ENCODE data around the gene MRPL24. TPM values are rescaled to one million over a fixed set of nuclear protein-coding genes. Genes with fewer than 3 reads are reported as not detected.

Gene MRPL24
- total and polyA plus RNA-seq, 2 of the 8 experiments (the other 6 are each of a cell fraction or from before 2014, with no cell fraction given): 29.7 to 35.2 TPM

- no peak overlapping the region for H3K14ac ChIP-seq (ENCODE audit: insufficient read length)
- no peaks in the 10 kb centered on the region for H3K23me2 ChIP-seq (ENCODE audit: low read depth, low read length)
- peaks cover 0 to 12% (median 3%) of the 10 kb centered on the region in 4 experiments; a peak in 4 of 8 replicates for H3K36me3 ChIP-seq (ENCODE audit: control insufficient read depth in 2 of 4, insufficient read depth in 4 of 4, low read length in 3 of 4)
- H3K9ac ChIP-seq (replicated peaks in 1 of 4; ENCODE audit: extremely low read depth in 1 of 4, low read depth in 3 of 4, low read length in 3 of 4): no peak overlapping the region
- FAIRE-seq: no peak
- H2BK15ac ChIP-seq (ENCODE audit: low read length): no peak overlapping the region
- H3K4me2 ChIP-seq (ENCODE audit: insufficient read depth in 1 of 2, low read depth in 2 of 2, low read length in 2 of 2): no peak overlapping the region
- no peak overlapping the region for H3K23ac ChIP-seq (ENCODE audit: insufficient read length)
- H4K8ac ChIP-seq (ENCODE audit: extremely low read depth, insufficient read depth, low read length): no peak overlapping the region
- H3K4ac ChIP-seq (replicated peaks; ENCODE audit: insufficient read length, low read depth, low read length): no peak overlapping the region
- H3K79me2 ChIP-seq (ENCODE audit: control insufficient read depth in 1 of 2, insufficient read depth in 2 of 2, low read length in 2 of 2): peaks cover 11 to 87% of the 10 kb centered on the region in 2 experiments
- H4K5ac ChIP-seq (ENCODE audit: insufficient read length, low read depth, low read length): no peak overlapping the region
- ChIA-PET CTCF (ENCODE audit: partially characterized antibody) (interaction anchor here (0.9 to 4.8 kb wide), 7 partner anchors 18 to 114 kb away, joined by 3 to 20 read pairs (median 3); no protein-coding TSS in a partner anchor), POLR2A (ENCODE audit: partially characterized antibody) (interaction anchor here (1.0 to 1.1 kb wide), 2 partner anchors 8 to 30 kb away, joined by 3 to 5 read pairs; no protein-coding TSS in a partner anchor)
- H3K4me1 ChIP-seq (replicated peaks in 1 of 4; ENCODE audit: control insufficient read depth in 3 of 4, insufficient read depth in 4 of 4, low read length in 3 of 4): no peaks in the 10 kb centered on the region
- H3K56ac ChIP-seq (replicated peaks; ENCODE audit: insufficient read length, low read depth, low read length): no peak overlapping the region
- 97% methylated on average over 1 of the region's 1 CpG; no CpG with 5 or more reads in 1 of the 2 experiments for WGBS, 2 experiments (ENCODE audit: extremely low coverage in 1 of 2, insufficient coverage in 1 of 2, insufficient read length in 1 of 2, insufficient replicate concordance in 2 of 2, low coverage in 1 of 2, low lambda C conversion rate in 2 of 2, missing lambda C conversion rate in 1 of 2)
- no peak overlapping the region for H2BK5ac ChIP-seq (ENCODE audit: low read depth, low read length)
- H2AFZ ChIP-seq (ENCODE audit: low read length): no peak overlapping the region
- no peak overlapping the region for H2BK12ac ChIP-seq (ENCODE audit: low read depth, low read length)
- H2BK120ac ChIP-seq (replicated peaks; ENCODE audit: low read depth, low read length): no peak overlapping the region
- no peak overlapping the region for H3K4me3 ChIP-seq (ENCODE audit: extremely low read depth in 1 of 4, insufficient read depth in 2 of 4, low read depth in 3 of 4, low read length in 4 of 4)
- H2BK20ac ChIP-seq (ENCODE audit: low read length): no peak overlapping the region
- no peaks in the 10 kb centered on the region for H3K27me3 ChIP-seq (replicated peaks in 1 of 4; ENCODE audit: control insufficient read depth in 3 of 4, extremely low read depth in 1 of 4, insufficient read depth in 3 of 4, low read length in 3 of 4)
- no peak overlapping the region for H2AK5ac ChIP-seq (ENCODE audit: low read depth, low read length)
- no peak for DNase-seq (ENCODE audit: low read depth in 1 of 2, low spot score in 2 of 2)
- H3K27ac ChIP-seq (ENCODE audit: low read depth, low read length): no peak overlapping the region
- no peaks in the 10 kb centered on the region for H3K9me3 ChIP-seq (ENCODE audit: insufficient read depth in 2 of 2, low read depth in 1 of 2, low read length in 1 of 2)
- no peak overlapping the region for H4K91ac ChIP-seq (replicated peaks; ENCODE audit: insufficient read length, low read length)
- H3K18ac ChIP-seq (ENCODE audit: extremely low read depth, low read length): no peak overlapping the region
- peaks cover 11% of the 10 kb centered on the region; the same call in 1 of the 2 replicates for H3K79me1 ChIP-seq (ENCODE audit: low read depth, low read length)
- H4K20me1 ChIP-seq (replicated peaks in 1 of 2; ENCODE audit: control insufficient read depth in 1 of 2, insufficient read depth in 2 of 2, low read length in 2 of 2): peaks cover 4 to 17% of the 10 kb centered on the region in 2 experiments
- TF ChIP-seq RFX5 (IDR thresholded peaks at IDR 0.05; ENCODE audit: borderline replicate concordance, low read depth, low read length): no peak
- no peak for TF ChIP-seq CTBP2 (IDR thresholded peaks at IDR 0.05; ENCODE audit: borderline replicate concordance, insufficient read depth, insufficient read length, low read length)
- TF ChIP-seq TEAD4 (IDR thresholded peaks at IDR 0.05; ENCODE audit: low read depth, low read length): no peak
- TF ChIP-seq FOSL1 (IDR thresholded peaks at IDR 0.05; ENCODE audit: insufficient read depth, low read depth, low read length): no peak
- no peak for TF ChIP-seq POLR2AphosphoS5 (IDR thresholded peaks at IDR 0.05; ENCODE audit: low read depth, low read length)
- TF ChIP-seq KDM5A (IDR thresholded peaks at IDR 0.05; ENCODE audit: low read length): no peak
- TF ChIP-seq KDM4A (IDR thresholded peaks at IDR 0.05; ENCODE audit: low read depth, low read length, severe bottlenecking): no peak
- TF ChIP-seq HDAC2 (IDR thresholded peaks at IDR 0.05; ENCODE audit: borderline replicate concordance in 1 of 2, low read depth in 2 of 2, low read length in 2 of 2): no peak
- TF ChIP-seq EZH2 (IDR thresholded peaks at IDR 0.05; ENCODE audit: low read depth, low read length, severe bottlenecking): no peak
- no peak for TF ChIP-seq RAD21 (IDR thresholded peaks at IDR 0.05 in 1 of 2, conservative IDR thresholded peaks at IDR 0.05 in 1 of 2; ENCODE audit: low read depth in 2 of 2, low read length in 2 of 2)
- no peak for TF ChIP-seq EP300 (IDR thresholded peaks at IDR 0.05; ENCODE audit: borderline replicate concordance in 1 of 2, low read depth in 2 of 2, low read length in 2 of 2)
- no peak for TF ChIP-seq KDM1A (IDR thresholded peaks at IDR 0.05; ENCODE audit: borderline replicate concordance, low read length)
- no peak for TF ChIP-seq SRF (IDR thresholded peaks at IDR 0.05; ENCODE audit: low read depth, low read length)
These were observed 36.7 kb upstream of the MRPL24 start for GRCh38 chr1:156777573-156777972.

All from H1 (cell line).